Breast epithelium (tissue), 3 donors: ENCODE data around the gene MX1.

Source experiments
- CTCF ChIP-seq, 3 donors: fragments of 450-650 bp; IDR thresholded peaks; one replicate each; pipeline ENCODE4 v1.5.1; 2016 to 2017; ENCODE audit warnings: antibody characterized with exemption in 3 of 3, mild to moderate bottlenecking in 3 of 3, moderate library complexity in 3 of 3
- POLR2A ChIP-seq: fragments of 450-650 bp; IDR thresholded peaks from one replicate; pipeline ENCODE4 v1.6.1; 2016; ENCODE audit warnings: antibody characterized with exemption, mild to moderate bottlenecking, moderate library complexity

GRCh38 chr21:41475714-41476420, 49.8 kb downstream of the MX1 start:
- TF ChIP-seq CTCF (IDR thresholded peaks at IDR 0.05) (no peak), POLR2A (no peak)
